Kidney epithelial cell (primary cell): ENCODE data around the gene REEP5. TPM values are rescaled to one million over a fixed set of nuclear protein-coding genes. Genes with fewer than 3 reads are reported as not detected.

ENCODE experiments used
- DNase-seq: peaks from one replicate; pipeline ENCODE4 v3.0.0-alpha.2; 2010; ENCODE audit warnings: low read depth
- H3K27me3 ChIP-seq: 2 replicates; pipeline ENCODE4 v1.6.0; 2011; ENCODE audit warnings: low read length; ENCODE audit not compliant: control insufficient read depth, insufficient read depth
- H3K36me3 ChIP-seq: 2 replicates; pipeline ENCODE4 v1.5.1; 2011; ENCODE audit warnings: low read length; ENCODE audit not compliant: control insufficient read depth, insufficient read depth
- H3K4me3 ChIP-seq: 2 replicates; pipeline ENCODE4 v1.5.1; 2011; ENCODE audit warnings: low read depth, mild to moderate bottlenecking, control low read depth, low read length
- total RNA-seq: library from RNA; depleted of rRNA; stranded (reverse); fragments of >200 nt; gene quantifications from 2 replicates; pipeline ENCODE4 v1.2.3, GENCODE V29; 2015
- TF ChIP-seq, protein P1 (sequence below): IDR thresholded peaks from 2 replicates; pipeline ENCODE4 v1.5.1; 2011; ENCODE audit warnings: mild to moderate bottlenecking, moderate library complexity, low read length, control low read depth, inconsistent platforms; ENCODE audit not compliant: insufficient read depth, poor library complexity, severe bottlenecking

REEP5 gene
- total RNA-seq, 1 donor from 2014 or later = 79.4 TPM

DNA sequence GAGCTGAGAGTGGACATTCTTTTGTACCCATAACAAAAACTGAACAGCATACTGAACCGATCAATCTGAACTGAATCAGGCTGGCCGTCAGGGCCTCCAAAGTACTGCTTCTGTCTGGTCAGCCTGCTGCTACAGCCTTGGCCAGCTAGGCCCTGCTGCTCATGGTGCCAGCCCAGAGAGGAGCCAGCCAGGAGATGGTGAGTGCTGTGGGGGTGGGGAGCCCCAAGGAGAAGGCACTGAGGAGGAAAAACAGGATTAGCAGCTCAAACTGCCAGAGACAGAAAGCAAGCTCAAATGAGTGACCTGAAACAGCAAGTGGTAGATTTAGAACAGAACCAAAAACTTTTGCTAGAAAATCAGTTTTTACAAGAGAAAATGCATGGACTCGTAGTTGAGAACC, 37.0 kb downstream of the REEP5 start:
- Histone ChIP-seq H3K4me3 (no peak overlapping the region), H3K36me3 (peaks cover 2% of the 10 kb centered on the region), H3K27me3 (no peaks in the 10 kb centered on the region)
- DNase-seq = no peak
- TF ChIP-seq, protein P1, sequence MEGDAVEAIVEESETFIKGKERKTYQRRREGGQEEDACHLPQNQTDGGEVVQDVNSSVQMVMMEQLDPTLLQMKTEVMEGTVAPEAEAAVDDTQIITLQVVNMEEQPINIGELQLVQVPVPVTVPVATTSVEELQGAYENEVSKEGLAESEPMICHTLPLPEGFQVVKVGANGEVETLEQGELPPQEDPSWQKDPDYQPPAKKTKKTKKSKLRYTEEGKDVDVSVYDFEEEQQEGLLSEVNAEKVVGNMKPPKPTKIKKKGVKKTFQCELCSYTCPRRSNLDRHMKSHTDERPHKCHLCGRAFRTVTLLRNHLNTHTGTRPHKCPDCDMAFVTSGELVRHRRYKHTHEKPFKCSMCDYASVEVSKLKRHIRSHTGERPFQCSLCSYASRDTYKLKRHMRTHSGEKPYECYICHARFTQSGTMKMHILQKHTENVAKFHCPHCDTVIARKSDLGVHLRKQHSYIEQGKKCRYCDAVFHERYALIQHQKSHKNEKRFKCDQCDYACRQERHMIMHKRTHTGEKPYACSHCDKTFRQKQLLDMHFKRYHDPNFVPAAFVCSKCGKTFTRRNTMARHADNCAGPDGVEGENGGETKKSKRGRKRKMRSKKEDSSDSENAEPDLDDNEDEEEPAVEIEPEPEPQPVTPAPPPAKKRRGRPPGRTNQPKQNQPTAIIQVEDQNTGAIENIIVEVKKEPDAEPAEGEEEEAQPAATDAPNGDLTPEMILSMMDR = no peak

DNA sequence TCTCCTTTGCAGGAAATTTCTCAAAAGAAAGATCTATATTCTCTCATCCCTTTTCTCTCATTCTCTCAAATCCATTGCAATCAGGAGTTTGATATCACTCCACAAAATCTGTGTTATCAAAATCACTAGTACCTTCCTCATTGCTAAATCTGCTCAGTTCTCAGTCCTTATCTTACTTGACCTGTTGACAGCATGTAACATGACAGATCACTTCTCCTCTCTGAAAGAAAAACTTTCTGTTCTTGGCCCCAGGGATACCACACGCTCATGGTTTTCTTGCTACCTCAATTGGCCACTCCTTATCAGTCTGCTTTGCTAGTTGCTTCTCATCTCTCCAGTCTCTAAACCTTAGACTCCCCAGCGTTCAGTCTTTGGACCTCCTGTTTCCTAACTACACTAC, 38.8 kb downstream of the REEP5 start:
- Histone ChIP-seq H3K27me3 (no peaks in the 10 kb centered on the region), H3K4me3 (no peak overlapping the region), H3K36me3 (peaks cover 2% of the 10 kb centered on the region)
- no peak for DNase-seq
- TF ChIP-seq, protein P1 = no peak

DNA sequence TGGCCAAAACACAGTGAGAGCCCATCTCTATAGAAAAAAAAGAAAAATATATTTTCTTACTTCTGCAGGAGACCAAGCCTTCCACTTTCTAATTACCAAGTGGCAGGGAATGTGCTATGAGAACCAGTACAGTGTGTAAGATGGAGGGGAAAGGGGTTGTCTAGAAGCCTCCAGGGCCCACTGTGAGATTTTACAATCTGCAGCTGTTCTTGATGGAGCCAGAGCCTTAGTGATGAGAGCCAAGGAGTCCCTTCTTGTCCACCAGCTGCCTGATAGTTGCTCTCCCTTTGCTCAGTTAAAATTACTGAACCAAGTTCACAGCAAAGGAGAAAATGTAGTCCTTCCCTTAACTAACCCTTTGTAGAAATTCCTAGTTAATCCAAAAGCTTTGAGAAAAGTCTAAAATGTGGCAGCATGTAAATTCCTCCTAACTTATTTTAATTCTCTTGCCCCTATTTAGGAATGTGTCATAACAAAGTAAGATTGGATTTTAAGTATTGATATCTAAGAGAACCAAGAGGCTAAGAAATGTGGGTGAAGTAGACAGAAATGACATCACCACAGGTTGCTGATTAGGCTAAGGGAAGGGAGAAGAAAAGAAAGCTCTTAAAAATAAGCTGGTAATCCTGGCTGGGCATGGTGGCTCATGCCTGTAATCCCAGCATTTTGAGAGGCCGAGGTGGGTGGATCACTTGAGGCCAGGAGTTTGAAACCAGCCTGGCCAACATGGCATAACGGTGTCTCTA, 41.6 kb downstream of the REEP5 start:
- Histone ChIP-seq H3K27me3 (no peaks in the 10 kb centered on the region), H3K4me3 (no peak overlapping the region), H3K36me3 (peaks cover 2% of the 10 kb centered on the region)
- TF ChIP-seq, protein P1 = no peak
- no peak for DNase-seq

DNA sequence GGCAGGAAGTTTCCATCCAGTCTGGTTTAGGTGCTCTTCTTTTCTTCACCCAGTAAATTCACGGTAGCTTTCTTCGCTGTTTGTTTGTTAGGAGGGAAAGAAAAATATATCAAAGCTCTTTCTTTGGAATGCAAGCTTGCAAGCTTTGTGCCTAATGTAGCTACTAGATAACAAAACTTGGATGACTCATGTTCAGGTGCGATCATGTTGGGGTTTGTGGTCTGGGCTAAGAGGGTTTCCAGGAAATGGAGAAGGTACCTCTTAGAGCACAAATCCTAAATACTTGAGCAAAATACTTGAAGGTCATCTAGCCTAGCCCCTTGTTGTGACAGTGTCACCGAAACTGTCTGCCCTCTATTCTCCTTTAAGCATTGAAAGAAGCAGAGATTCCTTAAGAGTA, 43.3 kb downstream of the REEP5 start:
- peak; percentile 29 for DNase-seq
- TF ChIP-seq, protein P1 = no peak

DNA sequence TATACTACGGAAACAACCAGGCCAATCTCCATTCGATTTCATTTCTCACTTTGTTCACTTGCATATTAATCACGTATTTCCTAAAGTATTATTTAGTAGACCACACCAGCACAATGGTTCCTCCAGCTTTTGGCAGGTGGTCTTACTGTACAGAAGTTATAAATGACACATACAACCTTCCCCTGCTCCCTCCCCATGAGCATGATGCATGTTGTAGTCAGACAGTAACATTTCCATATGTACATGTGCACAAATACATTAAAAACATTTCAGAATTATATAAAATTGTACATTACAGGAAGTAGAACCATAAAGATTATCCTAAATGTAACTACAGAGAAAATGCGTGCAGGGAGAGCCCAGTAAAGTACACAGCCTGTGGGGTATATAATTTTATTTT, 43.9 kb downstream of the REEP5 start:
- Histone ChIP-seq H3K36me3 (no peaks in the 10 kb centered on the region), H3K27me3 (no peaks in the 10 kb centered on the region), H3K4me3 (no peak overlapping the region)
- TF ChIP-seq, protein P1 = no peak
- DNase-seq = no peak

More for the DNA sequence above, 43.3 kb downstream of the REEP5 start:
- no peaks in the 10 kb centered on the region for H3K36me3 ChIP-seq
- H3K27me3 ChIP-seq = no peaks in the 10 kb centered on the region
- H3K4me3 ChIP-seq = no peak overlapping the region

DNA sequence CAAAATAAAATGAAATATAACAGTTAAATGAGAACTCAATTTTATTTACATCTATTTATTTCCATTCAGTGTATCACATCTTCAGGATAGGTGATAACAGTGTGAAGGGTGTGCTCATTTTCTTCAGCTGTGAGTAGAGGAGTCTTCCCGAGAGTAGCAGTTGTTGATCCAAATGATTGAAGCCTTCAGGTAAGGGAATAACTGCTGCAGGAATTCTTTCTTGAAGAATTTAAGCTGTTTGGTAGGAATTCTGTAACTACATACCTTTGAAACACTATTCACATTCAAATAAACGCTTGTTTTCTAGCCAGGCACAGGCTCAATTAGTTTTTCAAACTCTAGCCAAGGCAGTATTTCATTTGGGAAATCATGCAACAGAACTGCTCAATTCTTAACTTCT, 45.7 kb downstream of the REEP5 start:
- DNase-seq = no peak
- Histone ChIP-seq H3K4me3 (no peak overlapping the region), H3K27me3 (no peaks in the 10 kb centered on the region), H3K36me3 (no peaks in the 10 kb centered on the region)
- TF ChIP-seq, protein P1 = no peak
